ENCODE measurements around the gene GRIP2.

DNA sequence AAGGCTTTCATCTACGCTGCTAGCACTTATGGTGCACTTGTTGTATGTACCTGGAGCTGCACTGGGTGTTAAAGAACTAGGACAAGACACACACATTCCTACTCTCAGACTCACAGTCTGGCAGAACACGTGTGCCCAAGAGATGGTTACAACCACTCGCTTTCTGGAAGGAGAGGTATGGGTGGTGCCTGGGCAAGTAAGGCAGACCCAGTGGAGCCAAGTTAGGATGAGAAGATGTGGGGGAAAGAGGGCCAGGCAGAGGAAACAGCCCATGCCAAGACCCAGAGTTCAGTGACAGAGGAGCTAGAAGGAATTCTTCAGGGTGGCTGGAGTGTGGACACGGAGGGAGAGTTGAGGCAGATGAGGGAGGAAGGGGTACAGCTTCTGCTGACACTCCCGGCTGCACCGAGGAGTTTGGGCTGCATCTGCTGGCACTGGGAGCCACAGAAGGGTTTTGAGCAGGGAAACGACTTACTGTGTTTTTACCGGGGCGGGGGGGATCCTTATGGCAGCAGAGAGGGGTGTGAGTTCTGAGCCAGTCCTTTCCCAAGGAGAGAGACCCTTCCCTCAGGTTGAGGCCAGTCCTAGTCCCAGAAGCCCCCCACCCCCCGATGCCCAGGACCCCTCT lies 59.0 kb downstream of the GRIP2 start:
- TF ChIP-seq EZH2phosphoT487 (IDR thresholded peaks at IDR 0.05; ENCODE audit: low read length) = no peak
- TF ChIP-seq EZH2 (optimal IDR thresholded peaks at IDR 0.05; ENCODE audit: low read depth, low read length) = no peak
